HG03571 (cell line): ENCODE results near the gene SMYD3.
"Not testable (repeated sequence)": the region's sequence is repeated elsewhere in the genome, so short reads cannot be mapped to it uniquely, and the experiment has no call there.

Experiments
- ATAC-seq: cut with Tn5 transposase; IDR thresholded peaks from one replicate; pipeline ENCODE4 v1.9.1; 2021; ENCODE audit not compliant: unreplicated experiment

Gene SMYD3

DNA sequence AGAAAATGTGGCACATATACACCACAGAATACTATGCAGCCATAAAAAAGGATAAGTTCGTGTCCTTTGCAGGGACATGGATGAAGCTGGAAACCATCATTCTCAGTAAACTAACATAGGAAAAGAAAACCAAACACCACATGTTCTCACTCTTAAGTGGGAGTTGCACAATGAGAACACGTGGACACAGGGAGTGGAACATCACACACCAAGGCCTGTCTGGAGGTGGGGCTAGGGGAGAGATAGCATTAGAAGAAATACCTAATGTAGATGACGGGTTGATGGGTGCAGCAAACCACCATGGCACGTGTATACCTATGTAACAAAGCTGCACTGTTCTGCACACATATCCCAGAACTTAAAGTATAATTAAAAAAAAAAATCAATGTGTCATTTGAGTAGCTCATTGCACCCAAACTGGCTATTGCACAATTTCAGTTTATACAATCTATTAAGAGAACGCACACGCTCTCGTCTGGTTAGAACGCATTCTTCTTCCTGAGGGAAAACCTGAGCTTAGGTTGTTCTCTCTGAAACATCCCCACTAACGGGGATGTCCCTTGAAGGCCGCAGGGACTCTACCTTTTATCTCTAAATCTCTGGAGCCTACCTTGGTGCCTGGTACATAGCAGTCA is 535.9 kb downstream of the SMYD3 start:
- ATAC-seq = not testable (repeated sequence)

GRCh38 chr1:245969283-245969682 is 537.8 kb downstream of the SMYD3 start:
- no peak for ATAC-seq

GRCh38 chr1:245968775-245969174 is 538.3 kb downstream of the SMYD3 start:
- no peak for ATAC-seq

GRCh38 chr1:245965398-245965797 is 541.7 kb downstream of the SMYD3 start:
- no peak for ATAC-seq

DNA sequence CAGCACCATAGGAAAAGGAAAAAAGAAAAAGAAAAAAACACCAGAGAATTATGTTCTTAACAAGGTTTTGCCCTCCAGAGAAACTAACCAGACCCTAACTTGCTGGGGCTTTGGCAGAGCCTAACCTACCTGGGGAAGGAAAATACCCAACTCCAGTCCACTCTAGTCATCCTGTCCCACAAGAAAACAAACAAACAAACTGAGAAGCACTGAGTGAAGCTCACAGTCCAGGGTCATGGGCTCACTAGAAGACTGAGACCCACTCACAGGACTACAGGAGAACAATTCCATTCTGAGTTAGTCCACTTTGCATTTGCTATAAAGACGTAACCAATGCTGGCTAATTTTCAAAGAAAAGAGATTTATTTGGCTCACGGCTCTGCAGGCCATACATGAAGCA is 543.4 kb downstream of the SMYD3 start:
- no peak for ATAC-seq

DNA sequence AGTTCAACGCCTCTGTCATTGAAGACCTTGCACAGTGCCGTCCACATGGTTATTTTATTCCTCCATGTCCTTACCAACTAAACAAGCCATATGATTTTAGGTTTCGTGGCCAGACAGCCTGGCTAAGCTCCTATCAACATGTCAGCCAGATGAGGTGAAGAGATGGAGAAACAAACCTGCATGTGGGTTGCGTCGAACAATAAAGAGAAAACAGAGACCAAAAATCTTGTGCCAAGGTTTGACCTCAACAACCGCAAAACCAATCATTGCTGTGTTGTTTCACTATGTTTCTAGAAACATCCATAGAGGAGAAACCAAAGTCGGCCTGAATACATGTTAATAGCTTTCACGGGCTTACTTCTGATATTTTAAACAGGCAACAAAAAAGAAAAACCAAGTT is 544.6 kb downstream of the SMYD3 start:
- ATAC-seq = no peak

DNA sequence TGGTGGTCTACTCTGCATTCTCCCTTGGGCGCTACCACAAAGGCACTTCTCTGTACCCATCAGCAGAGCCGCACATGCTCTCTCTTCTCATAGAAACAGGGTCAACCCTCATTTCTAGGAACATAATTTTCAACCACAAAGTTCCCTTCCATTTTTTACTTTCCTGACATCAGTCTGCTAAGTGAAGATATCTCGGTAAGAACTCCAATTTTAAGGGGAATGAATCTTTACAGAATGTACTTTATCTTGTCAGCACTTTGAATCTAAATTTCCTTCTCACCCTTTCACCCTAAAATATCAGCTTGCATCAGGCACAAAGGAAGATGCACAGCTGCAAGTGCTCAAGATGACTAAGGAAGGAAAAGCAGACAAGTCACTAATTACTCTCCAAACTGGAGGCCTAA is 545.9 kb downstream of the SMYD3 start:
- no peak for ATAC-seq

DNA sequence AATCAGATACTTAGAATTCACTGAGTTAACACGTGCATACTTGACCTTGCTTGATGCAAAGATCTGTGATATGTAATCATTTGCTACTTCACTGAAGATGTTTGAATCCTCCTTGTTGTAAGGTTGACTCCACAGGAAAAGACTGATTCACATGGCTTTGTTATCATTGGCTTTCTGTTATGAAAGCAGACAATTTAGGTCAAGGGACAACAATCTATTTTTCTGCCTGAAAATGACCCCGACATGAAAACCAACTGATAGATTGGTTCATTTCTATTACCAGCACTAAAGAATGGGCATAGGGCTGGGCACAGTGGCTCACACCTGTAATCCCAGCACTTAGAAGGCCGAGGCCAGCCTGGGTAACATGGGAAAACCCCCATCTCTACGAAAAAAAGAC is 546.9 kb downstream of the SMYD3 start:
- no peak for ATAC-seq

DNA sequence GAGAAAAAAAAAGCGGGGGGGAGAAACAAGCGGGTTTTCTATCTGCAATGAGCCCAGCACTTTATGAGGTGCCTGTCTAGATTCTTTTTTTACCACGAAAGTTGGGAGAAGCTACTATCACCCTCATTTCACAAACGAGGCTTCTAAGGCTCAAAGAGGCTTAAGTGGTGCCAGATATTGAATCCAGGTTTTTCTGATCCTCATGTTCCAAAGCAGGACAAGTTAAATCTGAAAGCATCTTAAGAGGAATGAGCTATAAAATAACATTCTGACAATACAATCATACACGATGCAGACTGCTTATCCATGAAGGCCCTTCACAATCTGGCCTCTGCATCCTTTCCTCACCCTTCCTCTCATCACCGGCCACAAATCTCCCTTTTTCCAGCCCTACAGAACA is 549.1 kb downstream of the SMYD3 start:
- ATAC-seq = no peak

DNA sequence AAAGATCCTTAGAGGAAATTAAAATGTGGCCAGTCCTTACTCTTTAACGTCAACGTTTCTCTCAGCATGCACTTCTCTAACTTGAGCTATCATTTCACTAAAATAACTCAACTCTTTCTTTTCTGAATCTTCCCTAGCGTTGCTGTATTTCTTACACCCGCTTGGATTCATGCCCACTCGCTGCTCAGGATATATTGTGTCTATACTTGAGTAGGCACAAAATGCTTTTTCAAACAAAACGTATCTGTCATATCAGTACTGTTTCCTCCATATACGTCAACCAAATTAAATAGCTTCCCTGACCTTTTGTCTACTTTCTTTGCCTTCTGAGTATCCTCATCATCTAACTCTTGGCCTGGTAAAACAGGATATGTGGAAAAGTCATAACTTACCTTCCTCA is 549.7 kb downstream of the SMYD3 start:
- no peak for ATAC-seq

GRCh38 chr1:245956225-245956624 is 550.9 kb downstream of the SMYD3 start:
- no peak for ATAC-seq

GRCh38 chr1:245953876-245954660 is 553.0 kb downstream of the SMYD3 start:
- ATAC-seq = peak; percentile 57

- ATAC-seq = peak; percentile 44
Measured at GRCh38 chr1:245952383-245953026, 554.6 kb downstream of the SMYD3 start.

DNA sequence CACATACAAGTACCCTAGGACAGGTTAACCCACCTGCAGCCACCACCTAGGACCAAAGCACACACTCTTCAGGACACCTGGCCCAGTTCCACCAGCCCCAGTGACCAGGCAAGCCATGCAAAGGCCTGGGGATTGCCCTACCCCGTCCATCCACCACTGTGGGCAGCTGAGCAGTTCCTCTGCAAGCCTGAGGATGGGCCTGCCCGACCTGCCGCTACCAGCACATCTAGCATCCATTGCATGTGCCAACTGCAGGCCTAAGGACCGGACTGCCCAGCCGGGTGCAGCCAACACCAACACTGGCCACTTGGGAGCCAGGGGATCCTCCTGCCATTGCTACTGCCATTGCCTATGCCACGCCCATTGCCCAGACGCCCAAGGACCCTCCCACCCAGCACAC is 558.3 kb downstream of the SMYD3 start:
- ATAC-seq = no peak

DNA sequence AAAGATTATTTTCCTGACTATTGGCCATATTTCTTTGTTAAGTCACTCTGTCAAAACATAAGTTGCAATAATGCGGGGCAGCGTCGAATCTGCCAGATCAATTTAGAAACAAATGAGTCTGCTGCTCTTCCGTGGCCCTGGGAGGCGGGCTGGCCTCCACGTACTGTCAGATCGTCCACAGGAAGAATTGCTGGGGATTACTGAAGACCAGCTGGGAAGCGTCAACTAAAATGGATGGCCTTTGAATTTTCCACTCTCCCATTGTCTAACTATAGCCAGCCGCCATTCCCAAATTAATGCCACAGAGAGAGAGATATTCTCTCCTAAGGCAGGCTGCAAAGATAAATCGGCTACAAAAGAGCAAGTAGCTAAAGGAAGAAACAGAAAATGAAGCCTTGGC is 560.2 kb downstream of the SMYD3 start:
- ATAC-seq = no peak

GRCh38 chr1:245945136-245945535 is 561.9 kb downstream of the SMYD3 start:
- ATAC-seq = not testable (repeated sequence)

DNA sequence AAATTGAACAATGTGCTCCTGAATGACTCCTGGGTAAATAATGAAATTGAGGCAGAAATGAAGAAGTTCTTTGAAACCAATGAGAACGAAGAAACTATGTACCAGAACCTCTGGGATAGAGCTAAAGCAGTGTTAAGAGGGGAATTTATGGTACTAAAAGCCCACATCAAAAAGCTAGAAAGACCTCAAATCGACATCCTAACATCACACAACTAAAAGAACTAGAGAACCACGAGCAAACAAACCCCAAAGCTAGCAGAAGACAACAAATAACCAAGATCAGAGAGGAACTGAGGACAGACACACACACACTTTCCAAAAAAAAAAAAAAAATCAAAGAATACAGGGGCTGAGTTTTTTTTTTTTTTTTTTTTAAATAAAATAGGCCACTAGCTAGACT is 564.2 kb downstream of the SMYD3 start:
- no peak for ATAC-seq

- ATAC-seq = not testable (repeated sequence)
Measured at GRCh38 chr1:245941771-245942170, 565.3 kb downstream of the SMYD3 start.

GRCh38 chr1:245939756-245940345 is 567.2 kb downstream of the SMYD3 start:
- no peak for ATAC-seq

DNA sequence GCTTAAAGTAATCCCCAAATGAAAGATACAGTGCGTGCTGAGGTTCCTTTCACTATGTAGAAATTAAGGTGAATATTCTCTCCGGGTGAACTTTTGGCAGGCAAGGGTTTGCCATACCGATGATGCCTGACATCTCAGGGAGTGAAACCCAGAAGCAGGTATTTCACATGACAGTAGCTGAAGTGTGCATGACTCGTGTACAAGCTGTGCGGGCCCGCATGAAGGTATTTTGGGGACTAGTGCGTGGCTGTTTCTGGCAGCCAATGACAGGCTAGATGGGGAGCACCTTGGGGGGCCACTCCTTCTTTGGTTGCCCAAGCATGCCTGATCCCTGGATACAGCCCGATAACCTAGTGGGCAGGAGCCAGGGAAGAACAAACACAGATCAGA is 569.0 kb downstream of the SMYD3 start:
- no peak for ATAC-seq

DNA sequence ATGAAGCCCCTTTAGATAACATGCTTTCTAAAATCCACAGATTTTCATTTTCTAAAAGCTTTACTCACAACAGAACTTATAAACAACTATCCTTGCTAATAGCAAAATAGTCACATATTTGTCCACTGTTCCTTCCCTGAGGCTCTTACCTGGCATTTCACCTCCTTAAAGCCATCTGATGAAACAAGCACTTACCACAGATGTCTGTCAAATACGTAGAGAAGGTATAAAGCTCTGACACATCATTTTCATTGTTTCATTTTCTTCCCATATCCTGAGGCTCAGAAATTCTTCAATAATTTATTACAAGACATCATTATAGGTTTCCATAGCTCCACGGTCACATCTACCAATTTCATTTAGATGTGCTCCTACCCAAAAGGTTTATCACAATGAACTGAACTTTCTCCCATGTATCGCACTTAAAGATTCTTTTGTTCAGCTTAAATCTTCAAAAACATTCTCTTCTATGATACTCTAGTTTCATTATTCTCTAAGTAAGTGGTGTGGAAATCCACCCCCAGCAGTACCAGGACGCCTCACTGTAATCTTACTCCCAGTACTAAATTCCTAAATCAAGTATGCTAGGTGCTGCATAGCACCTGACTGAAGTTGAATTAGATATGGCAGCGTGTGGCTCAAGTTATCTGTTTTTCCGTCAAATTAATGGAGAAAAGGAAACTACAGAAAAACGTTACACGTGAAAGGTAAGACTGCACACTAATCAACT is 569.6 kb downstream of the SMYD3 start:
- ATAC-seq = no peak
